H9 (cell line): Measurements from ENCODE around the gene NECTIN1. TPM values are rescaled to one million over a fixed set of nuclear protein-coding genes. Genes with fewer than 3 reads are reported as not detected.

Source experiments
- DNase-seq: peaks from one replicate; pipeline ENCODE4 v3.0.0-alpha.2; 2017
- H2AFZ ChIP-seq: one replicate; pipeline ENCODE4 v1.6.1; 2013; ENCODE audit warnings: mild to moderate bottlenecking, low read length, control low read depth, moderate library complexity
- H2AK5ac ChIP-seq: 2 replicates; pipeline ENCODE4 v1.6.1; 2013; ENCODE audit warnings: low read length, control low read depth, mixed read lengths; ENCODE audit not compliant: insufficient read length
- H2BK120ac ChIP-seq: one replicate; pipeline ENCODE4 v1.6.1; 2013; ENCODE audit warnings: low read depth, mild to moderate bottlenecking, low read length, control low read depth, inconsistent platforms; ENCODE audit not compliant: poor library complexity, severe bottlenecking
- H2BK12ac ChIP-seq: 2 replicates; pipeline ENCODE4 v1.6.1; 2013; ENCODE audit warnings: low read length, control low read depth, mixed read lengths, low read depth; ENCODE audit not compliant: insufficient read length
- H2BK15ac ChIP-seq: 2 replicates; pipeline ENCODE4 v1.6.1; 2013; ENCODE audit warnings: low read depth, low read length, control low read depth
- H2BK20ac ChIP-seq: one replicate; pipeline ENCODE4 v1.6.1; 2013; ENCODE audit warnings: low read depth, mild to moderate bottlenecking, low read length, control low read depth, inconsistent platforms; ENCODE audit not compliant: poor library complexity, severe bottlenecking
- H2BK5ac ChIP-seq: 2 replicates; pipeline ENCODE4 v1.6.1; 2013; ENCODE audit warnings: low read length, control low read depth, mixed read lengths; ENCODE audit not compliant: insufficient read length
- H3K14ac ChIP-seq: 2 replicates; pipeline ENCODE4 v1.6.1; 2013; ENCODE audit warnings: low read length, control low read depth; ENCODE audit not compliant: insufficient read depth
- H3K18ac ChIP-seq: 2 replicates; pipeline ENCODE4 v1.6.1; 2013; ENCODE audit warnings: low read depth, mild to moderate bottlenecking, mixed read lengths, low read length, control low read depth; ENCODE audit not compliant: insufficient read length
- H3K23ac ChIP-seq: 2 replicates; pipeline ENCODE4 v1.6.1; 2013; ENCODE audit warnings: low read length, control low read depth, mixed read lengths, low read depth; ENCODE audit not compliant: insufficient read length
- H3K23me2 ChIP-seq: 2 replicates; pipeline ENCODE4 v1.6.1; 2013; ENCODE audit warnings: low read depth, mild to moderate bottlenecking, mixed read lengths, low read length, control low read depth; ENCODE audit not compliant: insufficient read length, poor library complexity, severe bottlenecking
- H3K27ac ChIP-seq: 2 replicates; pipeline ENCODE4 v1.5.1; 2013; ENCODE audit warnings: low read length, control low read depth, mixed read lengths, low read depth; ENCODE audit not compliant: insufficient read length
- H3K27me3 ChIP-seq: 2 replicates; pipeline ENCODE4 v1.6.1; 2013; ENCODE audit warnings: low read length, control low read depth, inconsistent platforms; ENCODE audit not compliant: insufficient read depth
- H3K4ac ChIP-seq: 2 replicates; pipeline ENCODE4 v1.6.1; 2013; ENCODE audit warnings: low read depth, mild to moderate bottlenecking, control low read depth, inconsistent platforms, low read length, moderate library complexity
- H3K4me1 ChIP-seq: 2 replicates; pipeline ENCODE4 v1.6.1; 2013; ENCODE audit warnings: low read length, control low read depth, inconsistent platforms; ENCODE audit not compliant: insufficient read depth
- H3K4me2 ChIP-seq: 2 replicates; pipeline ENCODE4 v1.6.1; 2013; ENCODE audit warnings: low read length, control low read depth, mixed read lengths; ENCODE audit not compliant: insufficient read length, insufficient read depth
- H3K56ac ChIP-seq: 2 replicates; pipeline ENCODE4 v1.6.1; 2013; ENCODE audit warnings: low read depth, mild to moderate bottlenecking, mixed read lengths, low read length, control low read depth; ENCODE audit not compliant: insufficient read length
- H3K79me1 ChIP-seq: 2 replicates; pipeline ENCODE4 v1.6.1; 2013; ENCODE audit warnings: low read depth, mild to moderate bottlenecking, moderate library complexity, low read length, control low read depth, inconsistent platforms; ENCODE audit not compliant: insufficient read depth, poor library complexity, severe bottlenecking
- H3K79me2 ChIP-seq: 2 replicates; pipeline ENCODE4 v1.6.1; 2013; ENCODE audit warnings: low read length, control low read depth, inconsistent platforms; ENCODE audit not compliant: insufficient read depth
- H3K9ac ChIP-seq: 2 replicates; pipeline ENCODE4 v1.6.1; 2013; ENCODE audit warnings: low read length, control low read depth, mixed read lengths; ENCODE audit not compliant: insufficient read length; ENCODE audit errors: extremely low read depth
- H3K9me3 ChIP-seq: one replicate; pipeline ENCODE4 v1.6.1; 2013; ENCODE audit warnings: low read depth, low read length, inconsistent platforms; ENCODE audit not compliant: control insufficient read depth
- H3T11ph ChIP-seq: one replicate; pipeline ENCODE4 v1.6.1; 2013; ENCODE audit warnings: mild to moderate bottlenecking, low read length, control low read depth, inconsistent platforms
- H4K20me1 ChIP-seq: one replicate; pipeline ENCODE4 v1.6.1; 2013; ENCODE audit not compliant: control insufficient read depth, insufficient read length, insufficient read depth
- H4K5ac ChIP-seq: 2 replicates; pipeline ENCODE4 v1.6.1; 2013; ENCODE audit warnings: low read depth, mild to moderate bottlenecking, mixed read lengths, low read length, control low read depth; ENCODE audit not compliant: insufficient read length
- H4K8ac ChIP-seq: replicated peaks from 2 replicates; pipeline ENCODE4 v1.6.1; 2013; ENCODE audit warnings: low read length, control low read depth, mixed read lengths, low read depth; ENCODE audit not compliant: insufficient read length
- H4K91ac ChIP-seq: 2 replicates; pipeline ENCODE4 v1.6.1; 2013; ENCODE audit warnings: low read depth, mild to moderate bottlenecking, moderate library complexity, mixed read lengths, low read length, control low read depth; ENCODE audit not compliant: insufficient read length
- H3K27ac Mint-ChIP-seq, 3 experiments: 2 replicates in 2 of 3; 3 replicates in 1 of 3; pipeline ENCODE4 v1.8.0; 2020 to 2021; ENCODE audit warnings: mixed read lengths in 3 of 3, mild to moderate bottlenecking in 1 of 3, moderate library complexity in 1 of 3
- H3K27me3 Mint-ChIP-seq: 2 replicates; pipeline ENCODE4 v1.8.0; 2021; ENCODE audit warnings: low read depth, mild to moderate bottlenecking, moderate library complexity, mixed read lengths
- H3K36me3 Mint-ChIP-seq, 3 experiments: 2 replicates in 2 of 3; 3 replicates in 1 of 3; pipeline ENCODE4 v1.8.0; 2020 to 2021; ENCODE audit warnings: low read depth in 3 of 3, mixed read lengths in 3 of 3; ENCODE audit not compliant: insufficient read depth in 1 of 3
- H3K4me1 Mint-ChIP-seq, 2 experiments: 2 replicates each; pipeline ENCODE4 v1.8.0; 2020; ENCODE audit warnings: mixed read lengths in 2 of 2
- H3K4me3 Mint-ChIP-seq, 2 experiments: 2 replicates in 1 of 2; 3 replicates in 1 of 2; pipeline ENCODE4 v1.8.0; 2020 to 2021; ENCODE audit warnings: mild to moderate bottlenecking in 2 of 2, mixed read lengths in 2 of 2, moderate library complexity in 1 of 2
- H3K9me3 Mint-ChIP-seq, 2 experiments: 2 replicates in 1 of 2; 3 replicates in 1 of 2; pipeline ENCODE4 v1.8.0; 2020; ENCODE audit warnings: mild to moderate bottlenecking in 2 of 2, mixed read lengths in 2 of 2, moderate library complexity in 1 of 2
- CTCF ChIP-seq: fragments of 200-600 bp; sonication (generic); conservative IDR thresholded peaks from 3 replicates; pipeline ENCODE4 v1.8.0; 2021; ENCODE audit warnings: antibody characterized with exemption, mild to moderate bottlenecking
- WGBS: extraction: QIAGEN DNeasy Blood & Tissue Kit; methylation state at CpG from one replicate; pipeline ENCODE4 v1.1.7; 2013; ENCODE audit warnings: missing lambda C conversion rate, low lambda C conversion rate, mixed read lengths; ENCODE audit not compliant: insufficient read length; ENCODE audit errors: extremely low coverage; 5-methylcytosine and 5-hydroxymethylcytosine counted together
- total RNA-seq: library from RNA; stranded (reverse); gene quantifications from 2 replicates; pipeline ENCODE4 v1.2.1, GENCODE V29; 2021

Gene NECTIN1
- total RNA-seq, 1 experiment from 2014 or later = 113 TPM

- H3T11ph ChIP-seq = no peak overlapping the region
- H2BK15ac ChIP-seq = no peak overlapping the region
- H3K4me2 ChIP-seq = no peak overlapping the region
- peak overlapping the region in 1 of 3 experiments; percentile 51; a peak in 3 of 7 replicates for H3K27ac Mint-ChIP-seq
- no peak for TF ChIP-seq CTCF
- H3K4me3 Mint-ChIP-seq = peak overlapping the region in 1 of 2 experiments; percentile 45; a peak in 2 of 5 replicates
- H2AFZ ChIP-seq = no peak overlapping the region
- H3K36me3 Mint-ChIP-seq = peaks cover 0 to 28% (median 15%) of the 10 kb centered on the region in 3 experiments; a peak in 5 of 7 replicates
- no peak overlapping the region for H3K56ac ChIP-seq
- H3K79me1 ChIP-seq = peaks cover 21% of the 10 kb centered on the region
- H4K8ac ChIP-seq = no peak overlapping the region
- no peak overlapping the region for H2BK5ac ChIP-seq
- peak overlapping the region; percentile 58 for H2AK5ac ChIP-seq
- no peak overlapping the region for H3K23ac ChIP-seq
- H3K18ac ChIP-seq = no peak overlapping the region
- no CpG with 5 or more reads among the region's 22 CpGs for WGBS
- no peak overlapping the region for H4K5ac ChIP-seq
- H3K27me3 Mint-ChIP-seq = no peaks in the 10 kb centered on the region; the same call in none of the 2 replicates
- H3K27ac ChIP-seq = no peak overlapping the region
- peaks cover 61 to 77% of the 10 kb centered on the region in 2 experiments for H3K4me1 Mint-ChIP-seq
- H3K14ac ChIP-seq = 0 out of 2 replicates have a peak overlapping the region, but pooled peaks have one; percentile 62
- H3K27me3 ChIP-seq = no peaks in the 10 kb centered on the region
- no peak overlapping the region for H3K4ac ChIP-seq
- H3K79me2 ChIP-seq = peaks cover 14% of the 10 kb centered on the region; the same call in 1 of the 2 replicates
- no peak overlapping the region for H2BK12ac ChIP-seq
- no peak overlapping the region for H2BK120ac ChIP-seq
- peak; percentile 70 for DNase-seq
- no peaks in the 10 kb centered on the region; a peak in 1 of 5 replicates for H3K9me3 Mint-ChIP-seq
- no peaks in the 10 kb centered on the region for H3K23me2 ChIP-seq
- H3K9me3 ChIP-seq = no peaks in the 10 kb centered on the region
- H3K9ac ChIP-seq = no peak overlapping the region
- peaks cover 3% of the 10 kb centered on the region for H4K20me1 ChIP-seq
- H2BK20ac ChIP-seq = no peak overlapping the region
- peaks cover 4% of the 10 kb centered on the region; the same call in 1 of the 2 replicates for H3K4me1 ChIP-seq
- H4K91ac ChIP-seq = no peak overlapping the region
These were observed 19.2 kb downstream of the NECTIN1 start for GRCh38 chr11:119709638-119710346.
